Small intestine (tissue), 16 donors: ENCODE results near the gene RBMS3. TPM values are rescaled to one million over a fixed set of nuclear protein-coding genes. Genes with fewer than 3 reads are reported as not detected.
"Not testable (repeated sequence)": the region's sequence is repeated elsewhere in the genome, so short reads cannot be mapped to it uniquely, and the experiment has no call there.

Experiments used
- DNase-seq, 2 donors: peaks; one replicate each; pipeline versions ENCODE4 v3.0.0 to v3.0.0-alpha.2; 2013
- FAIRE-seq: peaks from 2 replicates; lab custom pipeline; 2012; peaks lifted over from hg19 to GRCh38; lab: Jason Lieb, UNC
- H3K27ac ChIP-seq, 3 donors: one replicate each; pipeline ENCODE4 v1.5.1; 2013; ENCODE audit warnings: low read length in 2 of 3, mild to moderate bottlenecking in 2 of 3, control low read depth in 1 of 3, inconsistent platforms in 1 of 3, low read depth in 1 of 3, moderate library complexity in 1 of 3
- H3K27me3 ChIP-seq, 3 donors: one replicate each; pipeline ENCODE4 v1.6.1; 2013; ENCODE audit warnings: low read length in 3 of 3, inconsistent platforms in 1 of 3; ENCODE audit not compliant: control insufficient read depth in 3 of 3, insufficient read depth in 3 of 3
- H3K36me3 ChIP-seq, 3 donors: one replicate each; pipeline ENCODE4 v1.6.1; 2013; ENCODE audit warnings: low read length in 3 of 3, inconsistent platforms in 1 of 3, low read depth in 1 of 3, mild to moderate bottlenecking in 1 of 3, moderate library complexity in 1 of 3; ENCODE audit not compliant: control insufficient read depth in 3 of 3, insufficient read depth in 2 of 3
- H3K4me1 ChIP-seq, 3 donors: one replicate each; pipeline ENCODE4 v1.6.1; 2013; ENCODE audit warnings: low read length in 2 of 3, inconsistent platforms in 1 of 3, low read depth in 1 of 3, mild to moderate bottlenecking in 1 of 3, moderate library complexity in 1 of 3; ENCODE audit not compliant: control insufficient read depth in 3 of 3, insufficient read depth in 2 of 3
- H3K4me3 ChIP-seq, 3 donors: one replicate each; pipeline ENCODE4 v1.5.1; 2013; ENCODE audit warnings: low read length in 3 of 3, control low read depth in 1 of 3, inconsistent platforms in 1 of 3, low read depth in 1 of 3, mild to moderate bottlenecking in 1 of 3, moderate library complexity in 1 of 3
- H3K9me3 ChIP-seq, 2 donors: one replicate each; pipeline ENCODE4 v1.6.1; 2013; ENCODE audit warnings: low read depth in 1 of 2, low read length in 1 of 2; ENCODE audit not compliant: control insufficient read depth in 2 of 2, insufficient read depth in 1 of 2
- WGBS, 3 donors: extraction: QIAGEN DNeasy Blood & Tissue Kit; methylation state at CpG; one replicate each; pipeline ENCODE4 v1.1.7; 2013; 5-methylcytosine and 5-hydroxymethylcytosine counted together
- long read RNA-seq, 10 donors: transcript quantifications; one replicate each; lab custom pipeline, GENCODE V29; 2026
- polyA plus RNA-seq, 4 donors: library from polyadenylated mRNA; stranded (reverse) in 3 of 4; unstranded in 1 of 4; fragments of 200-250 nt in 3 of 4; fragments of 120-200 nt in 1 of 4; gene quantifications; one replicate each; pipeline versions ENCODE4 v1.2.1 to v1.2.3, GENCODE V29; 2013
- donor health status: healthy with polysubstance abuse.
- donor health status: control.
- donor health status: control.
- donor health status: Bipolar disorder and iron deficiency.
- donor health status: healthy.

Gene RBMS3
- polyA plus RNA-seq: 1 to 10 TPM in 2 of 4 donors, under 1 TPM in 1, not detected in 1; 0.81 to 6.4 (median 4.8) TPM
- long read RNA-seq, donor 1: 0 reads
- long read RNA-seq, donor 2: 0 reads
- long read RNA-seq, donor 3, partial matches to known transcripts: 7 of 8 reads
- long read RNA-seq, donor 3, other reads (novel, unspliced or antisense): 0 of 8 reads
- long read RNA-seq, donor 4: 0 reads
- long read RNA-seq, donor 5, partial matches to known transcripts: 0 of 1 reads
- long read RNA-seq, donor 5, other reads (novel, unspliced or antisense): 0 of 1 reads
- long read RNA-seq, donor 6, partial matches to known transcripts: 0 of 1 reads
- long read RNA-seq, donor 6, other reads (novel, unspliced or antisense): 0 of 1 reads
- long read RNA-seq, donor 7: 0 reads
- long read RNA-seq, donor 8: 0 reads
- long read RNA-seq, donor 9: 0 reads
- long read RNA-seq, donor 10, partial matches to known transcripts: 49 of 51 reads
- long read RNA-seq, donor 10, other reads (novel, unspliced or antisense): 0 of 51 reads

- DNase-seq (peak; percentile 34 to 79), FAIRE-seq (no peak)
- H3K27ac ChIP-seq: peak within 1 kb of the TSS in 2 of 3 donors; percentile 74 to 83
- peaks cover 0 to 5% (median 0%) of the 10 kb centered on the region in 3 donors for H3K4me1 ChIP-seq
- H3K4me3 ChIP-seq: peak within 1 kb of the TSS; percentile 5 to 69 (median 38)
- 2 to 6% (median 3%) methylated on average over 16 of the region's 16 CpGs for WGBS, 3 donors
- H3K27me3 ChIP-seq: peaks cover 0 to 2% (median 0%) of the 10 kb centered on the region in 3 donors
- no peaks in the 10 kb centered on the region for H3K36me3 ChIP-seq
- H3K9me3 ChIP-seq: no peaks in the 10 kb centered on the region
These were observed at the start of gene RBMS3 for GRCh38 chr3:29280404-29281093. TSS of gene RBMS3 (plus strand) at chr3:29281071.

GRCh38 chr3:29233126-29233525 lies 47.7 kb upstream of the RBMS3 start:
- not testable (repeated sequence) for FAIRE-seq, H3K4me1 ChIP-seq

DNA sequence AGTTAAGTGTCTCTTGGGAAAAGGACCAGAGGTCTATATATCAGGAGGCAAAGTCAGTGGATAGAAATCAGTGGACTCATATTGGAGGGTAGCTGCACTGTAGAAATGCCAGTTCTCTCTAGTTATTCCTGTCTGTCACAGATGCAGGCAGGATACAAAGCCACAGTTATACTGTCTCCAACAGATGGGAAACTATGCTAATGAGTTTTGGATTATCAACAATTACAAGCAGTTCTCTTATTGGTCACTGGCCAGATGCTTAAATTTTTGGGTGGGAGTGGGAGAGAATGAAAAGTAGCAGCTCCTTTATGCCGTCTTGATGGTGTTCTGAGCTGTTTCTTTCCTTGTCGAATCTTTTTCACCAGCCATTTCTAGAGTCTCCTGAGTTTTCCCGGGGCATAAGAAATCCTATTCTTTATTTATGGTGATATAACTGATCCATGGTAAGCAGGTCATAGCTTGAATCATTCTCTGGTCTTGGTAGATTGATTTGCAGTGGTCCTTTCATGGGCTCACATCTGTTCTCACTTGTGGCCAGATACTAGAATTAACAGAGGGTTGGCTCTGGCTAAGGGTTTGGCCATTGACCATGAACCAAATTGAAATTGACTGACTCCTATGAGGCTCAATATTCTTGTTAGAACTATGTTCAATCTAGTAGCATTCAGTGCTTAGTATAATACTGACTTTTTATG lies 44.6 kb upstream of the RBMS3 start:
- DNase-seq (no peak), FAIRE-seq (no peak)
- no peaks in the 10 kb centered on the region for H3K4me1 ChIP-seq
- H3K27me3 ChIP-seq: no peaks in the 10 kb centered on the region
- peaks cover 0 to 5% of the 10 kb centered on the region in 2 donors for H3K9me3 ChIP-seq
- H3K36me3 ChIP-seq: no peaks in the 10 kb centered on the region
- WGBS, 3 donors: 64 to 92% (median 79%) methylated on average over 3 of the region's 3 CpGs
- H3K4me3 ChIP-seq: no peak overlapping the region
- H3K27ac ChIP-seq: no peak overlapping the region

More at GRCh38 chr3:29233126-29233525, 47.7 kb upstream of the RBMS3 start:
- H3K27me3 ChIP-seq, H3K27ac ChIP-seq, H3K4me3 ChIP-seq, H3K9me3 ChIP-seq, H3K36me3 ChIP-seq, DNase-seq: not testable (repeated sequence)
- 0% methylated on average over 1 of the region's 1 CpG for WGBS, 3 donors

- FAIRE-seq (no peak), DNase-seq (no peak)
- H3K4me3 ChIP-seq: no peak overlapping the region
- no peaks in the 10 kb centered on the region for H3K4me1 ChIP-seq
- H3K27ac ChIP-seq: no peak overlapping the region
- peaks cover 0 to 7% of the 10 kb centered on the region in 2 donors for H3K9me3 ChIP-seq
- H3K36me3 ChIP-seq: no peaks in the 10 kb centered on the region
- no peaks in the 10 kb centered on the region for H3K27me3 ChIP-seq
- 86 to 90% (median 87%) methylated on average over 2 of the region's 2 CpGs for WGBS, 3 donors
These were observed 41.5 kb upstream of the RBMS3 start for GRCh38 chr3:29239376-29239775.

DNA sequence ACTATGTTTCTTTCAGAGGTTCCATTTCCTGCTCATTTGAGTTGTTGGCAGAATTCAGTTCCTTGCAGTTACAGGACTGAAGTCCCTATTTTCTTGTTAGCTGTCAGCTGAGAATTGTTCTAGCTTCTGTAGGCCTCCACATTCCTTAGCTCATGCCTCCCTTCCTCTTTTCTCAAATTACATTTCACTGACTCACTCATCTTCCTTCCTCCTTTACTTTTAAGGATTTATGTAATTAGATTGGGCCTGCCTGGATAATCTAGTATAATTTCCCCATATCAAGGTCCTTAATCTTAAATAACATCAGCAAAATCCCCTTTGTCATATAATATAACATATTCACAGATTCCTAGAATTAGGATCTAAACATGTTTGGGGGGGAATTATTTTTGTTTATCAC lies 40.6 kb upstream of the RBMS3 start:
- H3K36me3 ChIP-seq: no peaks in the 10 kb centered on the region
- H3K4me1 ChIP-seq: no peaks in the 10 kb centered on the region
- no peak overlapping the region for H3K4me3 ChIP-seq
- peaks cover 0 to 7% of the 10 kb centered on the region in 2 donors for H3K9me3 ChIP-seq
- no peaks in the 10 kb centered on the region for H3K27me3 ChIP-seq
- FAIRE-seq (no peak), DNase-seq (no peak)
- no peak overlapping the region for H3K27ac ChIP-seq

DNA sequence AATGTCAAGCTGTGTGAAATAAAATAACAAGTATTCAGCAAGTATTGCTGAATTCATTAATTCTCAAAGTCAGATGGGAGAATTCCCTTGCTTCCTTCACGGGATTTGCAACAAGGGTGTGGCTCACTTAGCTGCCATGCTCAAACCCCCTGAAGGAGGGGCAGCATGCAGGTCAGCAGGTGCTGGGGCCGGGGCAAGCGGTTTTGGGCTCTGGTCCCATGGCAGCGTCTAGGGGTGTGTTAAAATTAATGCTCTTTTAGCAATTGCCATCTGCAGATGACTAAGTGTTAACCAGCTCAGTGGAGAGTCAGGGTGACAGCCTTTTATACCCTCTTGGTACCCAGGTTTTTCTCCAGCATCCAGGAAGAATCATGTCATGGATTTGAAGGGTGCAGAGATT lies 40.0 kb upstream of the RBMS3 start:
- FAIRE-seq (no peak), DNase-seq (no peak)
- no peak overlapping the region for H3K27ac ChIP-seq
- WGBS, 3 donors: 78 to 92% (median 87%) methylated on average over 4 of the region's 4 CpGs
- H3K27me3 ChIP-seq: no peaks in the 10 kb centered on the region
- H3K4me1 ChIP-seq: no peaks in the 10 kb centered on the region
- no peaks in the 10 kb centered on the region for H3K36me3 ChIP-seq
- no peak overlapping the region for H3K4me3 ChIP-seq
- peaks cover 0 to 7% of the 10 kb centered on the region in 2 donors for H3K9me3 ChIP-seq

- Histone ChIP-seq H3K4me1 (no peaks in the 10 kb centered on the region), H3K9me3 (peaks cover 0 to 7% of the 10 kb centered on the region in 2 donors), H3K27me3 (no peaks in the 10 kb centered on the region), H3K36me3 (no peaks in the 10 kb centered on the region), H3K4me3 (no peak overlapping the region), H3K27ac (no peak overlapping the region)
- no peak for DNase-seq
- FAIRE-seq: no peak
These were observed 39.0 kb upstream of the RBMS3 start for GRCh38 chr3:29241855-29242254.

DNA sequence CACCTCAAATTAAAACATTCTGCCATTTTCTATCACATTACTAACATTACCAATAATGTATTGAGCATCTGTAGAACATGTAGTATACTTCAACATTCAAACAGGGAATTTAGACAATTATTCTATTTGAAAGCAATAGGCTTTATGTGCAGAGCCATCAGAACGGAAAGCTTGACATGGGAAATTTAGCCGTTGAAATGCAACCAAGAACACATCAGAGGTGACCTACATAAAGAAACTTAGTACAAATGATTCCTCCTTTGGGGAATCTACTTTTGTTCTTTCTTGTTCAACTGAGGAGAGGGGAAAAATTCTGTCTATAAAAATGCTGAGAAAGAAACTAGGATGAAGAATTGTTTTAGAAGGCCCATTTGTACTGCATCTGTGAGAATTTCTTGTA lies 38.6 kb upstream of the RBMS3 start:
- peaks cover 0 to 7% of the 10 kb centered on the region in 2 donors for H3K9me3 ChIP-seq
- no peak overlapping the region for H3K27ac ChIP-seq
- FAIRE-seq: no peak
- no peaks in the 10 kb centered on the region for H3K36me3 ChIP-seq
- H3K4me3 ChIP-seq: no peak overlapping the region
- no peaks in the 10 kb centered on the region for H3K27me3 ChIP-seq
- DNase-seq: no peak
- H3K4me1 ChIP-seq: no peaks in the 10 kb centered on the region
- WGBS, 3 donors: 80 to 95% (median 91%) methylated on average over 2 of the region's 2 CpGs
